GM12872 (cell line): ENCODE data around the gene CYSTM1.

Experiments used
- CTCF ChIP-seq: IDR thresholded peaks from 3 replicates; pipeline ENCODE4 v1.5.1; 2011; ENCODE audit warnings: low read depth, mild to moderate bottlenecking, low read length, moderate library complexity; ENCODE audit not compliant: insufficient read depth

Gene CYSTM1

GRCh38 chr5:140205952-140206351 is 31.0 kb downstream of the CYSTM1 start:
- TF ChIP-seq CTCF, result no peak

GRCh38 chr5:140207250-140207964 is 32.4 kb downstream of the CYSTM1 start:
- no peak for TF ChIP-seq CTCF

GRCh38 chr5:140208065-140208464 is 33.1 kb downstream of the CYSTM1 start:
- TF ChIP-seq CTCF, result no peak

GRCh38 chr5:140213370-140213983 is 38.5 kb downstream of the CYSTM1 start:
- no peak for TF ChIP-seq CTCF

- no peak for TF ChIP-seq CTCF
Measured at GRCh38 chr5:140214831-140215230, 39.8 kb downstream of the CYSTM1 start.

- no peak for TF ChIP-seq CTCF
Measured at GRCh38 chr5:140215276-140215675, 40.3 kb downstream of the CYSTM1 start.

GRCh38 chr5:140216478-140217074 is 41.6 kb downstream of the CYSTM1 start:
- no peak for TF ChIP-seq CTCF
